GM19025 (cell line): ENCODE data around the gene POTEF.
A peak's percentile ranks its signal among the peaks of the same experiment; 100 is the strongest.
"Not testable (repeated sequence)": the region's sequence is repeated elsewhere in the genome, so short reads cannot be mapped to it uniquely, and the experiment has no call there.

Experiments used
- ATAC-seq: cut with Tn5 transposase; IDR thresholded peaks from one replicate; pipeline ENCODE4 v1.9.1; 2021; ENCODE audit warnings: mild to moderate bottlenecking, low read depth, moderate library complexity; ENCODE audit not compliant: unreplicated experiment

The POTEF gene

DNA sequence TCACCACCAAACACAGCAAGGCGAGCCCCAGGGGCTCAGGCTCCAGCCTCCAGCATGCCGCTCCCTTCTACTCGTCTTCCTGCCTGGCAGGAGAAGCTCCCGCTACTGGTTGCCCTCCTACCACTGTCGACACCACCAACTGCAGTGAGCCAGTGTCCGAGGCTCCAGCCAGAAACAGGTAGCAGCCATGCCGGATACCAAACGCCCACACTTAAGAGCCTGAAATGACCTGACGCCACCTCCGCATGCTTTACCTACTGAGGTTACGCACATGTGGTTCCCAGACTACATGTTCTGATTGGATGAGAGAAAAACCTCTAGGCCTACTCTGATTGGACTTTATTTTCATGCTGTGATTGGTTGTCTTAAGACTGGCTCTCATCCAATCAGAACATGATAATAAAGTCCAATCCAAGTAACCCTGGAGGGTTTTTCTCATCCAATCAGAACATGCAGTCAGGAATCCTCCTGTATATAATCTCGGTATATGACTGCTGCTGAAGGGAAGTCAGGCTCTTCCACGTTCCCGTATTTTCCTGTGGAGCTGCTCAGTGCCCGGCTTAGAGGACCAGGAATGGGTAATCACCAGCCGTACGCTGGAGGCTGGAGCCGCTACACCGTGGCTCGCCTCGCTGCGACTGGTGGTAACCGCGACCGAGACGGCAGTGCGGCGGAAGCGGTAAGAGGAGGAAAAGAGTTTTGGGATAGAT is at the start of gene POTEF:
Gene POTEF, minus strand, starts transcription at position 103 of the 710 bp plus-strand sequence. CDS start 8,707 bp downstream, outside the sequence.
- not testable (repeated sequence) for ATAC-seq

DNA sequence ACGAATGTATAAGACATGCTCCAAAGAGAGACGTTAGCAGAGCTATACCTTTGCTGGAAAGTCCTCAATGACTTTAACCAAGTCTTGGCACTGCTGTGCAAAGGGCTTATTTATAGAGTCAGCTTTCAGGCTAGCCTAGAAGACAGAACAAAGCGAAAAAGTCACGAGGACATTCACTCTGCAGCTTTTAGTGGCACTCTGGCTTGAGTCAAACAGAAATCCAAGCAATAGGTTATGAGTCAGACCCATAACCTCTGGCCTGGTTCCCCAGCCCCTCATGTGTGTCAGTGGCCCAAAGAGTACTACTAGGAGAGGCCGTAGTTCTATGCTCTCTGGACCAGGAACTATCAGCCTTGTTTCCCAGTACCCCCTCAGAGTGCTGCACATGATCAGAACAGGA is 45.8 kb upstream of the POTEF start:
- not testable (repeated sequence) for ATAC-seq

DNA sequence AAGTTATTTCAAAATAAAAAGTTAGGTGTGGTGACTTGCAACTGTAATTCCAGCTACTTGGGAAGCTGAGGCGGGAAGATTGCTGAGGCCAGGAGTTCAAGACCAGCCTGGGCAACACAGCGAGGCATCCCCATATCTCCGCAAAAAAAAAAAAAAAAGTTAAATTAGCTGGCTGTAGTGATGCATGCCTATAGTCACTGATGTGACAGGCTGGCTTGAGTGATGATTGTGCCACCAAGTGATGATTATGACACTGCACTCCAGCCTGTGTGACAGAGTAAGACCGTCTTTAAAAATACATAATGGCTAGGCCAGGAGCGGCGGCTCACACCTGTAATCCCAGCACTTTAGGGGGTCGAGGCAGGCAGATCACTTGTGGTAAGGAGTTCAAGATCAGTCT is 40.9 kb upstream of the POTEF start:
- ATAC-seq, result no peak

DNA sequence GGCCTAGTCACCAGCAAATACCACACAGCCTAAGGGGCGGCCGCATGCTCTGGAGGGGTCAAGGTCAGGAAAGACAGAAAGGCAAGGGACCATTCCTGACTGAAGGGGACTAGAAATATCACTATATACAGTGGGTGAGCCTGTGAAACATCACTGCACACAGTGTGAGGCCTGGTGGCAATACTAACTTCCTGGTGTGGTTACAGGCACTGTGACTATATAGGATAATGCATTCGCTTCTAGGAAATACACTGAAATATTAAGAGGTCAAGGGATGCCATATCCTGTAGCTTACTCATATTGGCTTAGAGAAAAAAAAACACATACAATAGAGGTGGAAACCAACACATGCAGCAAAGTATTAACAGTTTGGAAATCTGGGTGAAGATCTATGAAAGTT is 40.1 kb upstream of the POTEF start:
- ATAC-seq, result not testable (repeated sequence)

DNA sequence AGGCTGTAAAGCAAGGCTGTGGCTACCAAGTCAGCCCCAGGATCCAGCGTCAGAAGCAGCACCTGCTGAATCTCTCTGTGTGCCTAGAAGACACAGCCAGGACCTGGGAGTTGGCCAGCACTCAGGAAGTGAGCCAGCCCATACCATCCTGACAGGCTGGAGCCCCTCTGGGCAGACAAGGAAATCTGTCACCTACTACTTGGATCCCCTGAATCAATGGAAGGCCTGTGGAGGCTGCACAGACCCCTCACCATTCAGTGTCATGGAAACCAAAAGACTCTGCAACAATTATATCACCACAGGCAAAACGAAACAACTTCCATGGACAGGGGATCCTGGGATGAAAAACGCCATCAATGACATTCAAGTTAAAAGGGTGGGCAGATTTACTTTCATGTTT is 37.6 kb upstream of the POTEF start:
- ATAC-seq, result not testable (repeated sequence)

DNA sequence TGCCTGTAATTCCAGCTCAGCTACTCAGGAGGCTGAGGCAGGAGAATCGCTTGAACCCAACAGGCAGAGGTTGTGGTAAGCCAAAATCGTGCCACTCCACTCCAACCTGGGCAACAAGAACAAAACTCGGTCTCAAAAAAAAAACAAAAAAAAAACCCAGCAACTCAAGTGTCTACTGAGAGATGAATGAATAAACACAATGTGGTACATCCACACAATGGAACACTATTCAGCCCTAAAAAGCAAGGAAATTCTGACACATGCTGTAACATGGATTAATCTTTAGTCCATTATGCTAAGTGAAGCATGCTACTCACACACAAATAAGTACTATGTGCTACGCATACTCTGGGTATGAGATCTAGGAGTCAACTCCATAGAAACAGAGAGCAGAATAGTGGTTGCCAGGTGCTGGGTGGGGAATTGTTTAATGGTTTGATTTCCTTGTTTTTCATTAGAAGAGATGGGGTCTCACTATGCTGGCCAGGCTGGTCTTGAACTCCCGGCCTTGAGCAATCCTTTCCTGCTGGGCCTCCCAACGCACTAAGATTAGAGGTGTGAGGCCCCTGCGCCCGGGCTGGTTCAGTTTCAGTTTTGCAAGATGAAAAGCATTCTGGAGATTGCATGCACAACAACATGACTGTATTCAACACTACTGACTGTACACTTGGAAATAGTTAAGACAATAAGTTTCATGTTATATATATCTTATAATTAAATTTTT is 36.4 kb upstream of the POTEF start:
- ATAC-seq, result no peak

DNA sequence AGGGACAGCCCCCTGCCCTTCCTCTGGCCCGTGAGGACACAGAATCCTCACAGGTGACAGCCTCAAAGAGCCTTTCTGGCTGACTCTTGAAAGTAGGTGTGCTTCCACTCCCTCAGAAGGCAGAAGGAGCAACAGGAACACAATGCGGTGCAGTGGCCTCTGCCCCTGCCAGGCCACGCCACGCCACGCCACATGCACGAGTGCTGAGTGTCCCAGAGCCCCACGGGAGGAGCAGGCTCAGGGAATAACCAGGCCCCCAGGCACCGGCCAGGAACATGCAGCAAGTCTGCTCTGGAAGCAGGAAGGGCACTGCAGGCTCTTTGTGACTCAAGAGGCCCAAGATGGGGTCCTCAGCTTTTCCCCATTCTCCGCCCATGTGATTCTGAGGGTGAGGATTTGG is 33.9 kb upstream of the POTEF start:
- no peak for ATAC-seq

DNA sequence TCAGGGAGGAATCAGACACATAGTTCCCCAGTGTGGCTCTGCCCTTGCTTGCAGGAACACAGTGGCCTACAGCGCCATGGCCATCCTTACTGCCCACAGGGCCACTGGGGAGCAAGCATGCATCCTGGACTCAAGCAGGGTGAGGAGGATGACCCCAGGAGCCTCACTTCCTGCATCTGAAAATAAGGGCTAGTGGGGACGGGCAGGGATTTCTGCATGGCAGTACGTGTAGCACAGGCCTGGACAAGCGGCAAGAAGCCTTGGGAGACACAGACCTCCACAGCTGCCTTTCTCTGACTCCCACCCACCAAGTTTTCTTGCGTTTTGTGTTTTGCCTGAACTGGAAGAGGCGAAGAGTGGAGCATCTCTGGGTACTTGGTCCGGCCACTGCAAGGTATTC is 33.5 kb upstream of the POTEF start:
- ATAC-seq, result not testable (repeated sequence)

DNA sequence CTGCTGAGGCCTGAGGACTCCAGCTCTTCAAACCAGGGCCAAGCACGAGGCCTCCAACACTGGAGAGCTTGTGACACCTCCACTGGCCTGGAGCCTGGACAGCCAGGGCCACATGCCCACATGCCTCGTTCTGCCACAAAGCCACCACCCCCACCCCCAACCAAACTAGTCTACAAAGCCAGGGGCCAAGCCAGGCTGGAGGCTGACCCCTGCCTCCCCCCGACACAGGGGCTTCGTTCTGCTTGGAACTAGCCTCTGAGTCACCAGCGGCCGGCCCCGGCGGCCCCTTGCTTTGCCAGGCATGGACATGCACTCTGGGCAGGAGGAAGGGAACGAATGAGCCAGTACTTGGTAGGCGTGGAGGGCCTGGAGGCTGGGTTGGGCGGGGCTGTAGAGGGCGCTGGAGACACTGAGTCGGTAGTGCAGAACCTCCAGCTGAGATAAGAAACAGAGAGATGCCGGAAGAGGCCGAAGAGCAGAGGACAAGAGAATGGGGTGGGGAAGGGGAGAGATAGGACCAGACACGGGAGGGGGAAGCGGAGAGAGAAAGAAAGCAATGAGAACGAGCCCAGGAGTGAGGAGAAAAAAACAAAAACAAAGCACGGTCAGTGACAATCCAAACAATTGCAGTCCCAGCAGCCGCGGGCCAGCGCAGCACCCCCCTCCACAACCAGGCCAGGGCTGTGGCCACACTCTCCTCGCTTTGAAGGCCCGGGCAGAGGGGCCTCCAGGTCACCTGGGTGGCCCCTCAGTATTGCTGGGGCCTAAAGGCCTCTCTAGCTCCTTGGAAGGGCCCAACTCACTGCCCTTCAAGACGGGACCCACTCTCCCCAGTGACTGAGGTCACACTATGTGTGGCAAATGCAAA is 32.0 kb upstream of the POTEF start:
- not testable (repeated sequence) for ATAC-seq

DNA sequence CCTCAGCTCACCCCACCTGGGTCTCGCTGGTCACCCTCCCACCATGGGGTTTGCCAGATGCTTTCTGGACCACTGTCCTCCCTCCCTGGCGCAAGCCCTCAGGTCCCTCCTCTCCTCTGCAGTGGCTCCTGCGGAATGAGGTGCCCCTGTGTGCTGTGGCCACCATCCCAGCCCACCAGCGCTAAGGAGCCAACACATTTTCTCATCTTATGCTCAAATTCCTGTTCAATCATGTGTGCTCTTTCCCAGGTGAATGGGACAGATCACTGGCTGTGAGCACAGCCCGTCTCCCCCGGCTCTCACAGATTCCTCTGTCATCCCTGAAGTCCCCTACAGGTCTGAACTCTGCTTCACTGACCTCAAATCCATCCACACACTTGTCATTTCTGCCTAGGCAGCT is 31.1 kb upstream of the POTEF start:
- ATAC-seq, result no peak

DNA sequence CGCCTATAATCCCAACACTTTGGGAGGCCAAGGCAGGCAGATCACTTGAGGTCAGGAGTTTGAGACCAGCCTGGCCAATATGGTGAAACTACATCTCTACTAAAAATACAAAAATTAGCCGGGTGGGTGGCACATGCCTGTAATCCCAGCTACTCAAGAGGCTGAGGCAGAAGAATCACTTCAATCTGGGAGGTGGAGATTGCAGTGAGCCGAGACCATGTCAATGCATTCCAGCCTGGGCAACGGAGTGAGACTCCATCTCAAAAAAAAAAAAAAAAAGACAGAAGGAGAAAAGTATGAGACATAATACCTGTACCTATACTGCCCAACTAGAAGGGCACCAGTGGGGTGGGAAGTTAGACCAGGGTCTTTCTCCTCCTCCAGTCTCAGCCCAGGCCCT is 30.4 kb upstream of the POTEF start:
- not testable (repeated sequence) for ATAC-seq

DNA sequence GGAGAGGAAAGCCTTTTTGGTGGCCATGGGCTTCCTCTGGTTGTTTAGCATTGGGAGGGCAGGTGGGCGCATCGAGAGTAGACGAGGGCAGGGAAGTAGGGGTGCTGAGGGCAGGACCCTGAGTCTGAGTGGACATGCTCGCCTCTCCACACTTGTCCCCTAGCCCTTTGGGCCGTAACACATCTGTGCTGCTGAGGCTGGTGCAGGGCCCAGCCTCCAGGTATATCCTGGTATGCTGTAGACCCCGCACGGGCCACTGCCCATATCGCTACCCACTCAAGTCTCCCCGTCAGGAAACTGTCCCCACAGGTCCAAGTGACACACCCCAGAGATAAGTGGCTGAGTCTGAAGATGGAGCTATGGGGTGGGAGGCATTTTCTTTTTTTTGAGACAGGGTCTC is 29.6 kb upstream of the POTEF start:
- ATAC-seq, result no peak

DNA sequence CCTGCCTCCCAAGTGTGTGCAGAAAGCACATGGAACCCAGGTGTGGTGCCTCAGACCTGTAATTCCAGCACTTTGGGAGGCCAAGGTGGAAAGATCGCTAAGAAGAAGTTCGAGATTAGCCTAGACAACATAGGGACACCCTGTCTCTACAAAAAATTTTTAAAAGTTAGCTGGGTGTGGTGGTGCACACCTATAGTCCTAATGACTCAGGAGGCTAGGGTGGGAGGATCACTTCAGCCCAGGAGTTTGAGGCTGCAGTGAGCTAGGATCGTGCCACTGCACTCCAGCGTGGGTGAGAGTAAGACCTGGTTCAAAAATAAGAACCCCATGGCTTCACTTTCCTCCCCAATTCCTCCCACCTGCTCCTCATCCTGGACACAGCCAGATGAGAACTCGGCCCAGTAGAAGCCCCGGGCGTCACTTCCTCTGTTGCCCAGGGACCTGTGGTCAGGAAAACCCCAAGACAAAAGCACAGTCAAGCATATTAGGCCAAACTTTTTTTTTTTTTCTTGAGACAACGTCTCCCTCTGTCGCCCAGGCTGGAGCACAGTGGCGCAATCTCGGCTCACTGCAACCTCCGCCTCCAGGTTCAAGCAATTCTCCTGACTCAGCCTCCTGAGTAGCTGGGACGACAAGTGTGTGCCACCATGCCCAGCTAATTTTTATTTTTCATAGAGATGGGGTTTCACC is 28.9 kb upstream of the POTEF start:
- peak; percentile 79 for ATAC-seq

DNA sequence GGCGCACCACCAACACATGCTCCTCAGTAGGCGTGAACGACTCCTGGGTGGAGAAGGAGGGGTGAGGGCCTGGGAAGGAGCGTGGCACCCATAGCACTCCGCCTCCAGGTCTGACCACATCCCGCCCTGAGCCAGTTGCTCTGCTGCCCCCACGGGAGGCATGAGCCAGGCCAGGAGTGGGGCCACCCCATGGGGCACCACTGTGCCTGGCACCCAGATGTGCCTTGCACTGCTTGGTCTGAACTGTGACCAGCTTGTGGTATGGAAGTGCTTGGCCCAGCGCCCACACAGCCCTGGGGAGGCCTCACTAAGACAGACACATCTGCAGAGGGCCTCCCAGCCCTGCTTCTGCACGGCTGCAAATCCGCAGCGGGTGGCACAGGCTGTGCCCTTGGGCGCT is 28.3 kb upstream of the POTEF start:
- peak; percentile 35 for ATAC-seq

DNA sequence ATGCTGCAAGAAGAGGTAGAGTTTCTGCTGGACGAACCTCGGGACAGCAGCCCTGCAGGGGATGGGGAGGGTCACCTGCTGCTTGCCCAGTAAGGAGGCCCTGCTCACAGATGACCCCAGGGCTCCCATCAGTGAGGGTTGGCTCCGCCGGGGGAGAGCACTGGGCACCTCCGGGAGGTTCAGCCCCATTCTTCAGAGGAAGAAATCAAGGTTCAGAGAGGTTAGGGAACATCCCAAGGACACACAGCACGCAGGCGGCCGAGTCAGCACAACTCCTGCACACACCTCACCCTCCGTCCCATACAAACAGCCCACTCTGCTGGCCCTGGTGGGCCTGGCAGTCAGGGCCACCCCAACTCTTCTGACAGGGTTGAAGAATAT is 27.6 kb upstream of the POTEF start:
- ATAC-seq, result no peak

DNA sequence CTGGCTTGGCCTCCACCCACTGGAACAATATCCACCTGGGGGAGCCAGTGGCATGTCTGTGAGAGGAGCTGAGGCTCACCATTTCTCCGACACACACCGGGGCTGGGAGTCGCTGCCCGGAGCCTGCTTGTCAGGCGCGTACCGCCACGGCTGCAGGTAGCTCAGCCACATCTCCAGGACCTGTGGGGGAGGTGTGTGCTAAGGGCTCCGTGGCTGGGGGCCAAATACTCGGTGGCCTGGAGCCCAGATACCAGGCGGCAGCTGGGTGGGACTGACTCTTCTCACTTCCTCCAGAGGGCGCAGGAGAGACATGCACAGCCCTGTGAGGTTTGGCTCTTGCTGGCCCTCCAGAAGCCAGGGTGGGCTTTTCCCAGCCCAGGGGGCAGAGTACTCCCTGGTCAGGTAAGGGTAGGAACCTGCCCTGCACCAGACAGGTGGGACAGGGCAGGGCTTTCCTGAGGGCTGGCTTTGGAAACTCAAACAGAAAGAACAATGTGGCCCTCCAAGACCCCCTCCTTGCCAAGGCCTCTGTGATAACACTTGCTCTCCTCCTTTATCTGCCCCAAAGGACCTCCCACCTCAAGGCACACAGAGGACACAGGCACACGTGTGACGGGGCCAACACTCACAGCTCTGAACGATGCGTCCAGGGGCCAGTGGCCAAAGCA is 27.1 kb upstream of the POTEF start:
- ATAC-seq, result not testable (repeated sequence)

DNA sequence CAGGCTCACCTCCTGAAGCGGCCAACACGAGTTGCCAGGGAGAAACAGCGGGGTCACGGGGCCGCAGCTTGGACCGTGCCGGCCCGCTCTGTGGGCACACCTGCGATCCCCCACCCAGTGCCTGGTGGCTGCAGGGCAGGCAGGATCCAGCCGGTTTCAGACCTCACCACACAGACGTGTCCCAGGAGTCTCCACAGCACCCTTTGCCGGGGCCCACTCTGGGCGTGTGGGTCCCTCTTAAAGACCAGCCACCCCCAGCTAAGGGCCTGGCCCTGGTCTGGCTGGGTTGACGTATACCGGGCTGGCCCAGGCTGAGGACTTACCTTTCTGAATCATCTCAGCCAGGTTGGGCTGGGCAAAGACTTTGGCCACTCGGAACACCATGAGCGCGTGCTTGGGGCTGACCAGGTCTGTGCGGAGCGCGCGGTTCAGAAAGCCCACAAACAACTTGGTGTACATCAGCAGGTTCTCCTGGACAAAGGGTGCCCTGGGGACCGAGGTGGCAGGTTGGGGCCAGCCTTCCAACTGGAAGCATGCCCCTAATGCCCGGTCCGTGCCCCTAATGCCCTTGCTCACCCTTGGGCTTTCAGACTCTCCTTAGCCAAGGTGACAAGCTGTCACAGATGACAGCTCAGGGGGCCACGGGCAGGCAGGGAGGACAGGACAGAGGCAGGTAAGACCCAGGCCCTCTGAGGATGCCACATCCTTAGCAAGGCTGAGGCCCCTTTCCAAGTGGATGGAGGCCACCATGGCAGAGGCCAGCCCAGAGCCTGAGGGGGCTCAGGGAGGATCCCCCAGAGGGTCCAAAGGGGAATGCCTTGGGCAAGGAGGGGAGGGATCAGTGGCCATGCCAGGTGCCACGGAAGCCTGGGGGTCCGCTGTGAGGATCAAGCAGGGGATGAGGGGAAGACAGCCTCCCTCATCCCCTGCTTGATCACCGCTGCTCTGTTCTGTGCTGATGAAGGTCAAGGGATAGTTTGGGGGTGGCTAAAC is 26.0 kb upstream of the POTEF start:
- ATAC-seq, result no peak

DNA sequence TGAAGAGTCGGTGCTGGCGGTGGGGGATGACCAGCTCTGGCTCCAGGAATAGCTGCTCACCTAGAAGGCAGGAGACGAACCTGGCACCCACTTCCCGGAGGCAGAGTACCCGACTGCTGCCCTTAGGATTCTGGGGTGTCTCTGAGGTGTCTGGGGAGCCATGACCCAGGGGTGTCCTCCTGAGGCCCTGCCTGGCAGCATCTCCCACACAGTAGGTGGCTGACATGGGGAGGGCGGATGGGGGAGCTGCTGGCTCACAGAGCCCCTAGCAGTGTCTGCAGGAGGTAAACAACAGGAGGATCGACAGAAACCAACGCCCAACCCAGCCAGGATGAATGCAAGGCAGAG is 25.4 kb upstream of the POTEF start:
- not testable (repeated sequence) for ATAC-seq
